A549 (cell line): ENCODE data around the gene ATG2A. TPM values are rescaled to one million over a fixed set of nuclear protein-coding genes. Genes with fewer than 3 reads are reported as not detected.

ENCODE experiments used
- ATAC-seq, 2 experiments: fragments of 200-7000 bp in 1 of 2; fragments of >200 bp in 1 of 2; cut with Nextera tagmentation in 1 of 2; cut with Tn5 transposase in 1 of 2; 3 replicates each; pipeline versions ENCODE4 v1.8.0 to v1.9.1; 2018 to 2020; ENCODE audit warnings: mild to moderate bottlenecking in 1 of 2, moderate library complexity in 1 of 2
- CTCF ChIA-PET: fragments of 300-600 bp; sonication (Branson Sonifier 250); formaldehyde crosslinking; extraction: SDS; loops from one replicate; lab custom pipeline; 2021; ENCODE audit warnings: antibody characterized with exemption, inconsistent platforms; lab: Yijun Ruan, JAX
- POLR2A ChIA-PET: fragments of 350-600 bp; formaldehyde crosslinking; extraction: SDS; loops from one replicate; lab custom pipeline; 2021; ENCODE audit warnings: antibody characterized with exemption, inconsistent platforms; lab: Yijun Ruan, JAX
- DNase-seq, 2 experiments: peaks; one replicate each; pipeline versions ENCODE4 v3.0.0 to v3.0.0-alpha.2; 2011 to 2016; ENCODE audit warnings: low read depth in 1 of 2, low spot score in 1 of 2
- FAIRE-seq: peaks from 2 replicates; lab custom pipeline; 2011; peaks lifted over from hg19 to GRCh38; lab: Jason Lieb, UNC
- H3K27ac ChIP-seq, 2 experiments: fragments of >200 bp; sonication (Bioruptor Twin); formaldehyde crosslinking; 3 replicates each; pipeline ENCODE4 v1.5.1; 2016 to 2017
- H3K4me1 ChIP-seq: fragments of >200 bp; sonication (Bioruptor Twin); formaldehyde crosslinking; 3 replicates; pipeline ENCODE4 v1.6.1; 2016
- H3K4me2 ChIP-seq: fragments of >200 bp; sonication (Bioruptor Twin); formaldehyde crosslinking; 3 replicates; pipeline ENCODE4 v1.6.1; 2016
- H3K4me3 ChIP-seq: fragments of >200 bp; sonication (Bioruptor Twin); formaldehyde crosslinking; 3 replicates; pipeline ENCODE4 v1.5.1; 2016
- H3K9me3 ChIP-seq: fragments of >200 bp; sonication (Bioruptor Twin); formaldehyde crosslinking; 3 replicates; pipeline ENCODE4 v1.6.1; 2016
- BCL3 ChIP-seq: fragments of >200 bp; sonication (Bioruptor Twin); formaldehyde crosslinking; IDR thresholded peaks from 3 replicates; pipeline ENCODE4 v1.6.1; 2016
- CBX8 ChIP-seq: fragments of 200-600 bp; sonication (generic); IDR thresholded peaks from 2 replicates; pipeline ENCODE4 v1.6.1; 2016
- CHD2 ChIP-seq: fragments of 150-350 bp; IDR thresholded peaks from 2 replicates; pipeline ENCODE4 v1.6.1; 2014; ENCODE audit warnings: low read length; ENCODE audit not compliant: partially characterized antibody
- ELK1 ChIP-seq: fragments of 150-350 bp; IDR thresholded peaks from 2 replicates; pipeline ENCODE4 v1.6.1; 2014; ENCODE audit warnings: low read depth, mild to moderate bottlenecking, low read length
- EP300 ChIP-seq, 2 experiments: fragments of >200 bp; sonication (Bioruptor Twin); formaldehyde crosslinking; IDR thresholded peaks; 2 replicates in 1 of 2; 3 replicates in 1 of 2; pipeline ENCODE4 v1.6.1; 2016 to 2017
- ESRRA ChIP-seq: fragments of 150-350 bp; IDR thresholded peaks from 2 replicates; pipeline ENCODE4 v1.6.1; 2014; ENCODE audit warnings: mild to moderate bottlenecking, low read length, borderline replicate concordance
- FOSL2 ChIP-seq, 2 experiments: fragments of 450-650 bp in 1 of 2; fragments of >200 bp in 1 of 2; sonication (Bioruptor Twin) in 1 of 2; formaldehyde crosslinking; IDR thresholded peaks; 2 replicates each; pipeline versions ENCODE4 v1.5.0 to v1.6.1; 2016 to 2020; ENCODE audit warnings: mild to moderate bottlenecking in 1 of 2, moderate library complexity in 1 of 2
- HES2 ChIP-seq: fragments of >200 bp; sonication (Bioruptor Twin); formaldehyde crosslinking; IDR thresholded peaks from 2 replicates; pipeline ENCODE4 v1.6.1; 2016
- KDM1A ChIP-seq: fragments of 200-600 bp; sonication (generic); IDR thresholded peaks from 2 replicates; pipeline ENCODE4 v1.6.1; 2016; ENCODE audit warnings: low read depth, mild to moderate bottlenecking
- KDM5A ChIP-seq: fragments of 200-600 bp; sonication (generic); IDR thresholded peaks from 2 replicates; pipeline ENCODE4 v1.6.1; 2016; ENCODE audit warnings: antibody characterized with exemption, mild to moderate bottlenecking
- MAFK ChIP-seq: fragments of 450-650 bp; IDR thresholded peaks from 2 replicates; pipeline ENCODE4 v1.6.1; 2014; ENCODE audit not compliant: partially characterized antibody
- MAX ChIP-seq: IDR thresholded peaks from 2 replicates; pipeline ENCODE4 v1.6.1; 2012
- NPAS2 ChIP-seq: fragments of 250-450 bp; sonication (Bioruptor Pico); IDR thresholded peaks from 2 replicates; pipeline ENCODE4 v1.8.0; 2022; ENCODE audit warnings: mild to moderate bottlenecking, moderate library complexity, borderline replicate concordance
- PHF8 ChIP-seq: fragments of 200-600 bp; sonication (generic); IDR thresholded peaks from 2 replicates; pipeline ENCODE4 v1.6.1; 2016; ENCODE audit warnings: low read depth, mild to moderate bottlenecking, antibody characterized with exemption, moderate library complexity, borderline replicate concordance
- RCOR1 ChIP-seq: fragments of 150-350 bp; IDR thresholded peaks from 2 replicates; pipeline ENCODE4 v1.6.1; 2014; ENCODE audit warnings: antibody characterized with exemption, low read length, low read depth
- RNF2 ChIP-seq: fragments of 200-600 bp; sonication (generic); IDR thresholded peaks from 2 replicates; pipeline ENCODE4 v1.6.1; 2016; ENCODE audit warnings: low read depth, mild to moderate bottlenecking, antibody characterized with exemption, moderate library complexity, borderline replicate concordance
- SMC3 ChIP-seq: fragments of >200 bp; sonication (Bioruptor Twin); formaldehyde crosslinking; IDR thresholded peaks from 3 replicates; pipeline ENCODE4 v1.6.1; 2018; ENCODE audit warnings: inconsistent platforms
- TFCP2L1 ChIP-seq: fragments of 250-450 bp; sonication (Bioruptor Pico); IDR thresholded peaks from 2 replicates; pipeline ENCODE4 v1.5.0; 2021; ENCODE audit warnings: mild to moderate bottlenecking
- TP53 ChIP-seq: fragments of 250-450 bp; sonication (Bioruptor Pico); IDR thresholded peaks from 2 replicates; pipeline ENCODE4 v1.5.0; 2021; ENCODE audit warnings: mild to moderate bottlenecking, moderate library complexity
- WGBS: methylation state at CpG from one replicate; pipeline ENCODE4 v1.1.6; 2017; ENCODE audit errors: missing lambda C conversion rate; 5-methylcytosine and 5-hydroxymethylcytosine counted together
- polyA plus RNA-seq, 4 experiments: library from polyadenylated mRNA; depleted of rRNA in 3 of 4; stranded (reverse); fragments of >200 nt; fragmentation: RNase III in 1 of 4; extraction: RNeasy Plus Mini Kit Qiagen cat#74134 plus additional on column Dnase treatment in 1 of 4; gene quantifications; 2 replicates in 3 of 4; 3 replicates in 1 of 4; pipeline ENCODE4 v1.2.3, GENCODE V29; 2011 to 2017

ATG2A gene
- polyA plus RNA-seq, 2 of the 4 experiments (the other 2 are of a cell fraction), result 3.1 to 13.4 TPM

GRCh38 chr11:64963072-64963631, 46.1 kb upstream of the ATG2A start:
- no peak for DNase-seq
- Histone ChIP-seq H3K9me3 (no peaks in the 10 kb centered on the region), H3K4me2 (no peak overlapping the region), H3K4me3 (no peak overlapping the region)
- ChIA-PET CTCF (interaction anchor here (1.2 to 2.5 kb wide), 2 partner anchors 11 to 34 kb away, joined by 3 to 10 read pairs; partner anchors contain the start of gene BATF2), POLR2A (no interaction called here)
- no peak for FAIRE-seq
- 67% methylated on average over 5 of the region's 5 CpGs for WGBS
- TF ChIP-seq EP300 (IDR thresholded peaks at IDR 0.05), result no peak
- TF ChIP-seq TP53 (CRISPR knock-in tag), result no peak
- TF ChIP-seq BCL3, result no peak
- TF ChIP-seq ELK1, result no peak
- no peak for TF ChIP-seq SMC3
- TF ChIP-seq MAX, result no peak
- TF ChIP-seq NPAS2 (CRISPR knock-in tag), result no peak
- TF ChIP-seq MAFK, result no peak
- TF ChIP-seq, all 56 proteins: peak for 0
- H3K27ac ChIP-seq, result no peak overlapping the region
- no peak for ATAC-seq
- no peaks in the 10 kb centered on the region for H3K4me1 ChIP-seq

- no peak overlapping the region for H3K4me2 ChIP-seq
- ATAC-seq, result no peak
- H3K9me3 ChIP-seq, result no peaks in the 10 kb centered on the region
- ChIA-PET CTCF (no interaction called here), POLR2A (no interaction called here)
- TF ChIP-seq TFCP2L1 (CRISPR knock-in tag), result no peak
- no peak for TF ChIP-seq FOSL2 (IDR thresholded peaks at IDR 0.05)
- no peak for TF ChIP-seq FOSL2 (CRISPR knock-in tag; IDR thresholded peaks at IDR 0.05)
- TF ChIP-seq KDM5A, result no peak
- no peak for TF ChIP-seq BCL3
- no peak for TF ChIP-seq TP53 (CRISPR knock-in tag)
- TF ChIP-seq RNF2, result no peak
- TF ChIP-seq PHF8, result no peak
- H3K27ac ChIP-seq, result no peak overlapping the region
- DNase-seq, result no peak
- H3K4me3 ChIP-seq, result no peak overlapping the region
- no peaks in the 10 kb centered on the region for H3K4me1 ChIP-seq
- no peak for FAIRE-seq
- WGBS, result 83% methylated on average over 4 of the region's 4 CpGs
Measured at GRCh38 chr11:64960719-64961118, 43.7 kb upstream of the ATG2A start.

GRCh38 chr11:64959498-64959897, 42.5 kb upstream of the ATG2A start:
- Histone ChIP-seq H3K4me3 (no peak overlapping the region), H3K9me3 (no peaks in the 10 kb centered on the region), H3K4me2 (no peak overlapping the region), H3K4me1 (no peaks in the 10 kb centered on the region), H3K27ac (no peak overlapping the region)
- DNase-seq (no peak), FAIRE-seq (no peak), ATAC-seq (no peak)
- ChIA-PET CTCF (interaction anchor here (1.3 kb wide), 1 partner anchor 66 kb away, joined by 3 read pairs; no protein-coding TSS in a partner anchor), POLR2A (no interaction called here)
- 56% methylated on average over 3 of the region's 3 CpGs for WGBS
- TF ChIP-seq HES2 (no peak), KDM1A (no peak), CHD2 (no peak), RCOR1 (no peak), ESRRA (no peak), MAX (no peak), SMC3 (no peak), CBX8 (no peak)
